MG63 (cell line): ENCODE data around the gene WWOX. TPM values are rescaled to one million over a fixed set of nuclear protein-coding genes. Genes with fewer than 3 reads are reported as not detected.

Source experiments
- DNase-seq: peaks from one replicate; pipeline ENCODE4 v3.0.0-alpha.2; 2020
- H3K27me3 ChIP-seq: fragments of 250-450 bp; sonication (Bioruptor Pico); 2 replicates; pipeline ENCODE4 v1.5.1; 2020; ENCODE audit warnings: mild to moderate bottlenecking, moderate library complexity
- H3K36me3 ChIP-seq: fragments of 250-450 bp; sonication (Bioruptor Pico); 2 replicates; pipeline ENCODE4 v1.5.1; 2020; ENCODE audit warnings: mild to moderate bottlenecking, moderate library complexity
- H3K4me3 ChIP-seq: fragments of 250-450 bp; sonication (Bioruptor Pico); 2 replicates; pipeline ENCODE4 v1.5.1; 2020; ENCODE audit warnings: mild to moderate bottlenecking, moderate library complexity
- H3K9me3 ChIP-seq: fragments of 250-450 bp; sonication (Bioruptor Pico); 2 replicates; pipeline ENCODE4 v1.5.1; 2020; ENCODE audit warnings: mild to moderate bottlenecking, moderate library complexity
- total RNA-seq: library from RNA; depleted of rRNA; stranded (reverse); fragments of >200 nt; shearing (Covaris generic); gene quantifications from 2 replicates; pipeline ENCODE4 v1.2.3, GENCODE V29; 2014; ENCODE audit warnings: low replicate concordance

The WWOX gene
- total RNA-seq, 1 experiment from 2014 or later, result 11.4 TPM

GRCh38 chr16:78390508-78391324, 291.3 kb downstream of the WWOX start:
- no peak overlapping the region for H3K4me3 ChIP-seq
- H3K36me3 ChIP-seq, result no peaks in the 10 kb centered on the region
- H3K9me3 ChIP-seq, result no peaks in the 10 kb centered on the region
- H3K27me3 ChIP-seq, result no peaks in the 10 kb centered on the region
- no peak for DNase-seq

- Histone ChIP-seq H3K4me3 (no peak overlapping the region), H3K27me3 (no peaks in the 10 kb centered on the region), H3K9me3 (no peaks in the 10 kb centered on the region), H3K36me3 (no peaks in the 10 kb centered on the region)
- no peak for DNase-seq
Observed at GRCh38 chr16:78392585-78393195, 293.2 kb downstream of the WWOX start.

- H3K4me3 ChIP-seq, result no peak overlapping the region
- DNase-seq, result no peak
- no peaks in the 10 kb centered on the region for H3K9me3 ChIP-seq
- H3K27me3 ChIP-seq, result no peaks in the 10 kb centered on the region
- no peaks in the 10 kb centered on the region for H3K36me3 ChIP-seq
Observed at GRCh38 chr16:78395035-78395434, 295.6 kb downstream of the WWOX start.

GRCh38 chr16:78396046-78396445, 296.6 kb downstream of the WWOX start:
- Histone ChIP-seq H3K4me3 (no peak overlapping the region), H3K27me3 (no peaks in the 10 kb centered on the region), H3K9me3 (no peaks in the 10 kb centered on the region), H3K36me3 (no peaks in the 10 kb centered on the region)
- no peak for DNase-seq

- Histone ChIP-seq H3K4me3 (no peak overlapping the region), H3K9me3 (no peaks in the 10 kb centered on the region), H3K36me3 (no peaks in the 10 kb centered on the region), H3K27me3 (no peaks in the 10 kb centered on the region)
- DNase-seq, result no peak
Observed at GRCh38 chr16:78396673-78397072, 297.2 kb downstream of the WWOX start.

- no peak for DNase-seq
- H3K36me3 ChIP-seq, result no peaks in the 10 kb centered on the region
- H3K27me3 ChIP-seq, result no peaks in the 10 kb centered on the region
- no peak overlapping the region for H3K4me3 ChIP-seq
- H3K9me3 ChIP-seq, result no peaks in the 10 kb centered on the region
Observed at GRCh38 chr16:78399384-78399783, 299.9 kb downstream of the WWOX start.

GRCh38 chr16:78402833-78403232, 303.4 kb downstream of the WWOX start:
- Histone ChIP-seq H3K27me3 (no peaks in the 10 kb centered on the region), H3K9me3 (no peaks in the 10 kb centered on the region), H3K36me3 (no peaks in the 10 kb centered on the region), H3K4me3 (no peak overlapping the region)
- DNase-seq, result no peak

- DNase-seq, result no peak
Observed at GRCh38 chr16:78405040-78405439, 305.6 kb downstream of the WWOX start.

GRCh38 chr16:78405833-78406232, 306.4 kb downstream of the WWOX start:
- Histone ChIP-seq H3K36me3 (no peaks in the 10 kb centered on the region), H3K27me3 (no peaks in the 10 kb centered on the region), H3K4me3 (no peak overlapping the region), H3K9me3 (no peaks in the 10 kb centered on the region)
- DNase-seq, result no peak

More at GRCh38 chr16:78405040-78405439, 305.6 kb downstream of the WWOX start:
- no peaks in the 10 kb centered on the region for H3K36me3 ChIP-seq
- no peaks in the 10 kb centered on the region for H3K27me3 ChIP-seq
- no peak overlapping the region for H3K4me3 ChIP-seq
- H3K9me3 ChIP-seq, result no peaks in the 10 kb centered on the region

- DNase-seq, result no peak
- no peaks in the 10 kb centered on the region for H3K36me3 ChIP-seq
- H3K4me3 ChIP-seq, result no peak overlapping the region
- H3K27me3 ChIP-seq, result no peaks in the 10 kb centered on the region
- H3K9me3 ChIP-seq, result no peaks in the 10 kb centered on the region
Observed at GRCh38 chr16:78407191-78407590, 307.7 kb downstream of the WWOX start.

- no peak overlapping the region for H3K4me3 ChIP-seq
- no peaks in the 10 kb centered on the region for H3K9me3 ChIP-seq
- no peaks in the 10 kb centered on the region for H3K36me3 ChIP-seq
- DNase-seq, result no peak
- H3K27me3 ChIP-seq, result no peaks in the 10 kb centered on the region
Observed at GRCh38 chr16:78413651-78414050, 314.2 kb downstream of the WWOX start.

GRCh38 chr16:78415013-78415412, 315.6 kb downstream of the WWOX start:
- H3K36me3 ChIP-seq, result no peaks in the 10 kb centered on the region
- no peak overlapping the region for H3K4me3 ChIP-seq
- no peaks in the 10 kb centered on the region for H3K27me3 ChIP-seq
- DNase-seq, result no peak
- H3K9me3 ChIP-seq, result no peaks in the 10 kb centered on the region

- DNase-seq, result no peak
- no peaks in the 10 kb centered on the region for H3K9me3 ChIP-seq
- no peaks in the 10 kb centered on the region for H3K36me3 ChIP-seq
- no peak overlapping the region for H3K4me3 ChIP-seq
- no peaks in the 10 kb centered on the region for H3K27me3 ChIP-seq
Observed at GRCh38 chr16:78415669-78416068, 316.2 kb downstream of the WWOX start.

GRCh38 chr16:78416400-78416799, 316.9 kb downstream of the WWOX start:
- H3K9me3 ChIP-seq, result no peaks in the 10 kb centered on the region
- H3K27me3 ChIP-seq, result no peaks in the 10 kb centered on the region
- H3K4me3 ChIP-seq, result no peak overlapping the region
- DNase-seq, result no peak
- no peaks in the 10 kb centered on the region for H3K36me3 ChIP-seq

- Histone ChIP-seq H3K9me3 (no peaks in the 10 kb centered on the region), H3K4me3 (no peak overlapping the region), H3K27me3 (no peaks in the 10 kb centered on the region), H3K36me3 (no peaks in the 10 kb centered on the region)
- no peak for DNase-seq
Observed at GRCh38 chr16:78421181-78421708, 321.8 kb downstream of the WWOX start.

- no peak overlapping the region for H3K4me3 ChIP-seq
- no peaks in the 10 kb centered on the region for H3K27me3 ChIP-seq
- no peak for DNase-seq
- no peaks in the 10 kb centered on the region for H3K9me3 ChIP-seq
- no peaks in the 10 kb centered on the region for H3K36me3 ChIP-seq
Observed at GRCh38 chr16:78425281-78425680, 325.8 kb downstream of the WWOX start.

- Histone ChIP-seq H3K36me3 (no peaks in the 10 kb centered on the region), H3K9me3 (no peaks in the 10 kb centered on the region), H3K4me3 (no peak overlapping the region), H3K27me3 (no peaks in the 10 kb centered on the region)
- no peak for DNase-seq
Observed at GRCh38 chr16:78425891-78426510, 326.5 kb downstream of the WWOX start.
